GM21723 (cell line): ENCODE measurements around the gene GEMIN2.
"Not testable (repeated sequence)": the region's sequence is repeated elsewhere in the genome, so short reads cannot be mapped to it uniquely, and the experiment has no call there.

Experiments
- ATAC-seq: cut with Tn5 transposase; IDR thresholded peaks from one replicate; pipeline ENCODE4 v1.9.1; 2021; ENCODE audit warnings: mild to moderate bottlenecking, moderate library complexity; ENCODE audit not compliant: unreplicated experiment

The GEMIN2 gene

DNA sequence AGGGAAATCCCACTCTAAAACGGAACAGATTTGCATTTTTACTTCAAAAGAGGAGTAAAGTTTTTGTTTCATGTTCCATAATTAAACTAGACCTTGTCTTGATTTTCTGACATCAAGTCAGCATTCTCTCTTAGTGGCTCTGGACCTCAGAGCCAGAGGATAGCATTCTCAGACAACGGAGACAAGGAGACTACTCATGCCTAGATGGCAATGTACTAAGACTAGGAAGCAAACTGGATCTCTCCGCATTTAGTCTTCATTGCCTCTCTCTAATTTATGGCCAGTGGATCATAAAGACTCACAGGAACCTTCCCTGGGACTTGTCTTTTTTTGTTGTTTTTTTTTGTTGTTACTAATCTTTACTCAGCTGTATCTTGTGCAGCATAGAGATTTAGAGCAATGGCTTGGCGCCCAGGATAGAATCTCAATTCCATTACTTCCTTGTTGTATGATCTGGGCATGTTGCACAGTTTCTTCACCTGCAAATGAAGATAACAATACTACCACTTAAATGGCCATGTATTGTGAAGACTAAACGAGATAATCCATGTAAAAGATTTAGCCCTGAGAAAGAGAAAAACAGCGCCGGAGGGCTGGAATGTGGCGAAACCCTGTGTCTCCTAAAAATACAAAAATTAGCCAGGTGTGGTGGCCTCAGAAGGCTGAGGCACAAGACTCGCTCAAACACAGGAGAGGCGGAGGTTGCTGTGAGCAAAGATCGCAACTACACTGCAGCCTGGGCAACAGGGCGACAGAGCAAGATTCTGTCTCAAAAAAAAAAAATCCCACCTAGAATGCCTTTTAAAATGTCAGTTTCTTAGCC, 4.0 kb upstream of the GEMIN2 start:
- no peak for ATAC-seq

- no peak for ATAC-seq
Measured at GRCh38 chr14:39113685-39114072, 444 bp upstream of the GEMIN2 start.

DNA sequence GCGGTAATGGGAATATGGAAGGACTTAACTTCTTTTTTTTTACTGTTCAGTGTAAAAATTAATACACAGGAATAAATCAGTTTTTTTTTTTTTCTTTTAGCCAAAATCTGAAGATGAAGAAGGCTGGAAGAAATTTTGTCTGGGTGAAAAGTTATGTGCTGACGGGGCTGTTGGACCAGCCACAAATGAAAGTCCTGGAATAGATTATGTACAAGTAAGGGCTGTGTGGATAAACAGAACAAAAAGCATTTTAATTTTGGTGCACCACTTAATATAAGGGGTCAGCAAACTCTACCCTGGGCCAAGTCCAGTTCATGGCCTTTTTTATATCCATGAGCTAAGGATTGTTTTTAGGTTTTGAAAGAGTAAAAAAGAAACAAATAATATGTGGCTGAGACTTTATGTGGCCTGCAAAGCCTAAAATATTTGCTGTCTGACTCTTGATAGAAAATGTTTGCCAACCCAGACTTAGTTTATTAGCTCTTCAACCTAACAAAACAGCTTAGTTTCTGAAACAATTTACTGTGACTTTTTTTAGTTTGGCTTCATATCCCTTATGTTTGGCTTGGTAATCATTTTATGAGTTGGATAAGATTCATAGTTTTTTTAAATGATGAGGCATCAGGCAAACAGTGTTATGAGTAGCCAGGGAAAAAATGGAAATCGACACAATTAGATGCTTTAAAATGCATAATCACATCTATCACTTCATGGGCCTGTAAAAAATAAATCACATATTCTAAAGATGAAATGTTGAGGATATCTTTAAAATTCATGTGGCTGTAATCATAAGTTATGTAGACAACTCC, 8.4 kb downstream of the GEMIN2 start:
- no peak for ATAC-seq

- not testable (repeated sequence) for ATAC-seq
Measured at GRCh38 chr14:39137835-39138234, 23.7 kb downstream of the GEMIN2 start.

- ATAC-seq: no peak
Measured at GRCh38 chr14:39138440-39138839, 24.3 kb downstream of the GEMIN2 start.

DNA sequence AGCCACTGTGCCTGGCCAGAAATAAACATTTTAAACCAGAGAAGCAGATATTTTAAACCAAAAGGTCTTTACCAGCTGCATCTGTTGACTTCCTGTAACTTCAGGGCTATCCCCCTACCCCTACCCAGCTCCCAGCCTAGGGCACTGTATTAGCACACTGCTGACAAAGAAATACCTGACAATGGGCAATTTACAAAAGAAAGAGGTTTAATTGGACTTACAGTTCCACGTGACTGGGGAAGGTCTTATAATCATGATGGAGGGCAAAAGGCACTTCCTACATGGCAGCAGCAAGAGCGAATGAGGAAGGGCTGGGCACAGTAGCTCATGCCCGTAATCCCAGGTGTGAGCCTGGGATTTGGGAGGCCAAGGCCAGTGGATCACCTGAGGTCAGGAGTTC, 26.0 kb downstream of the GEMIN2 start:
- ATAC-seq: no peak

DNA sequence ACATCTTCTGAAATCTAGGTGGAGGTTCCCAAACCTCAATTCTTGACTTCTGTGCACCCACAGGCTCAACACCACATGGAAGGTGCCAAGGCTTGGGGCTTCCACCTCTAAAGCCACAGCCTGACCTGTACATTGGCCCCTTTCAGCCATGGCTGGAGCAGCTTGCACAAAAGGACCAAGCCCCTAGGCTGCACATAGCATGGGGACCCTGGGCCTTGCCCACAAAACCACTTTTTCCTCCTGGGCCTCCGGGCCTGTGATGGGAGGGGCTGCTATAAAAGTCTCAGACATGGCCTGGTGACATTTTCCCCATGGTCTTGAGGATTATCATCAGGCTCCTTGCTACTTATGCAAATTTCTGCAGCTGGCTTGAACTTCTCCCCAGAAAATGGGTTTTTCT, 27.5 kb downstream of the GEMIN2 start:
- ATAC-seq: not testable (repeated sequence)

GRCh38 chr14:39143226-39143625, 29.1 kb downstream of the GEMIN2 start:
- not testable (repeated sequence) for ATAC-seq

- ATAC-seq: no peak
Measured at GRCh38 chr14:39145266-39145966, 31.3 kb downstream of the GEMIN2 start.

DNA sequence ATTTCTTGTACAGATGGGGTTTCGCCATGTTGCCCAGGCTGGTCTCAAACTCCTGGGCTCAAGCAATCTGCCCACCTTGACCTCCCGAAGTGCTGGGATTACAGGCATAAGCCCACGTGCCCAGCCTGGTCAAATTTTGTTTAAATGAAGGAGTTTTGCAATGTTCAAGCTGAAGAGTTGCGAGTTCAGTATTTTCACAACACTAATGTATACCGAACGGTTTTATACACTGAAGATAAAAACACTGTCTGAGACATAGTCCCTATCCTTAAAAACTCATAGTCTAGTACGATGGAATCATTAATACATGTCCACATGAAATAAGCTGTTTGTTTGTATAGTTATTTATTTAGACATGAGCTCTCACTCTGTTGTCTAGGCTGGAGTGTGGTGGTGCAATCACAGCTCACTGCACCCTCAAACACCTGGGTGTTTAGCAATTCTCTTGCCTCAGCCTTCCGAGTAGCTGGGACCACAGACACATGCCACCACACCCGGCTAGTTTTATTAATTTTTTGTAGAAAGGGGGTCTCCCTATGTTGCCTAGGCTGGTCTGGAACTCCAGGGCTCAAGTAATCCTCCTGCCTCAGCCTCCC, 40.6 kb downstream of the GEMIN2 start:
- ATAC-seq: no peak

DNA sequence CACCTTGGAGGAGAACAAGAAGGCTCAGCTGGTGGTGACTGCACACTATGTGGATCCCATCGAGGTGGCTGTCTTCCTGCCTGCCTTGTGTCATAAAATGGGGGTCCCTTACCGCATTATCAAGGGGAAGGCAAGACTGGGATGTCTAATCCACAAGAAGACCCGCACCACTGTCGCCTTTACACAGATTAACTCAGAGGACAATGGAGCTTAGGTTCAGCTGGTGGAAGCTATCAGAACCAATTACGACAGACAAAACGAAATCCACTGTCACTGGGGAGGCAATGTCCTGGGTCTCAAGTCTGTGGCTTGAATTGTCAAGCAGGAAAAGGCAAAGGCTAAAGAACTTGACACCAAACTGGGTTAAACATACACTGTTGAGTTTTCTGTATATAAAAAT, 43.4 kb downstream of the GEMIN2 start:
- ATAC-seq: no peak

GRCh38 chr14:39158222-39158858, 44.2 kb downstream of the GEMIN2 start:
- ATAC-seq: no peak

- no peak for ATAC-seq
Measured at GRCh38 chr14:39160494-39160893, 46.4 kb downstream of the GEMIN2 start.

DNA sequence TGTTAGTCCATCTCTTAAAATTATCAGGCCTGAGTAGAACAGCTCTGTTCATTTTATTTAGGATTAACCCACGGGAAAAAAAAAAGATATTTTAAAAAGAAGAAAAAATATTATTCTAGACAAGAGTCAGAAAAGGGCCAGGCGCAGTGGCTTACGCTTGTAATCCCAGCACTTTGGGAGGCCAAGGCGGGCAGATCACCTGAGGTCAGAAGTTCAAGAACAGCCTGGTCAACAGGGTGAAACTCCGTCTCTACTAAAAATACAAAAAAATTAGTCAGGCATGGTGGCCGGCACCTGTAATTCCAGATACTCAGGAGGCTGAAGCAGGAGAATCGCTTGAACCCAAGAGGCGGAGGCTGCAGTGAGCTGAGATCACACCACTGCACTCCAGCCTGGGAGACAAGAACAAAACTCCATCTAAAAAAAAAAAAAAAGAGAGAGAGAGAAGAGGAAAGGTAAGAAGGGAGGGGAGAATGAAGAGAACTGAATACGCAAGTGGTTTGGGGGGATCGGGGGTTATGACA, 53.7 kb downstream of the GEMIN2 start:
- not testable (repeated sequence) for ATAC-seq

GRCh38 chr14:39168591-39168990, 54.5 kb downstream of the GEMIN2 start:
- no peak for ATAC-seq

DNA sequence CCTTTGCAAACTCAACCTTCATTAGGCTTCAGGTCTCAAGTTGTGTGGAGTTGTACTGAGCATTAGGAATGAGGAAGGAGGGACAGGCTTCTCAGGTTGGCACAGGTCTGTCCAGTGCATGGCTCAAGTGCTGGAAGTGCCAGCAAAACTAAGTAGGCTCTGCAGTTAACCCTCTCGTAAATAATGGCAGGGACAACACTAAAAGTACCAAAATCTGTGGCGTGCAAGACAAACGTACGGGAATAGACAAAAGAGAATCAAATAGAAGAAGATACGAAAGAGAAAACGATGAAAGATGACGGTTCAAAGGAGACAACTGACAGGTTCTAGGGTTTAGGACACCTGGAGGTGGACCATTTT, 55.4 kb downstream of the GEMIN2 start:
- ATAC-seq: peak; percentile 15

- ATAC-seq: no peak
Measured at GRCh38 chr14:39173198-39173597, 59.1 kb downstream of the GEMIN2 start.

- peak; percentile 92 for ATAC-seq
Measured at GRCh38 chr14:39174560-39175444, 60.7 kb downstream of the GEMIN2 start, which contains the start of gene PNN. PNN (plus strand) TSS chr14:39175254; CDS start chr14:39175280, 26 bp downstream.
